Thymus (tissue), 14 donors: ENCODE data around the gene C11orf58. TPM values are rescaled to one million over a fixed set of nuclear protein-coding genes. Genes with fewer than 3 reads are reported as not detected.
A peak's percentile ranks its signal among the peaks of the same experiment; 100 is the strongest.

ENCODE experiments used
- DNase-seq, 9 donors: peaks; one replicate each; pipeline ENCODE4 v3.0.0-alpha.2; 2013; ENCODE audit warnings: low spot score in 9 of 9, low read depth in 6 of 9, missing footprints in 1 of 9
- H3K27ac ChIP-seq, 2 donors: one replicate each; pipeline ENCODE4 v1.5.1; 2013; ENCODE audit warnings: control low read depth in 1 of 2, low read depth in 1 of 2, low read length in 1 of 2, mild to moderate bottlenecking in 1 of 2, moderate library complexity in 1 of 2
- H3K27me3 ChIP-seq, 2 donors: one replicate each; pipeline ENCODE4 v1.5.1; 2013; ENCODE audit warnings: low read length in 1 of 2; ENCODE audit not compliant: control insufficient read depth in 2 of 2, insufficient read depth in 1 of 2
- H3K36me3 ChIP-seq, 2 donors: one replicate each; pipeline ENCODE4 v1.5.1; 2013; ENCODE audit warnings: low read length in 1 of 2, mild to moderate bottlenecking in 1 of 2, moderate library complexity in 1 of 2; ENCODE audit not compliant: control insufficient read depth in 2 of 2, insufficient read depth in 2 of 2
- H3K4me1 ChIP-seq, 2 donors: one replicate each; pipeline ENCODE4 v1.5.1; 2013; ENCODE audit warnings: low read length in 2 of 2; ENCODE audit not compliant: control insufficient read depth in 2 of 2, insufficient read depth in 2 of 2
- H3K4me3 ChIP-seq, 2 donors: one replicate each; pipeline ENCODE4 v1.5.1; 2013; ENCODE audit warnings: low read length in 2 of 2, control low read depth in 1 of 2, mild to moderate bottlenecking in 1 of 2
- H3K9me3 ChIP-seq, 2 donors: one replicate each; pipeline ENCODE4 v1.5.1; 2013; ENCODE audit warnings: low read length in 1 of 2, mild to moderate bottlenecking in 1 of 2; ENCODE audit not compliant: control insufficient read depth in 2 of 2, insufficient read depth in 1 of 2
- WGBS: extraction: QIAGEN DNeasy Blood & Tissue Kit; methylation state at CpG from one replicate; pipeline ENCODE4 v1.1.7; 2013; 5-methylcytosine and 5-hydroxymethylcytosine counted together
- long read RNA-seq, 10 donors: transcript quantifications; one replicate each; lab custom pipeline, GENCODE V29; 2026
- polyA plus RNA-seq: library from polyadenylated mRNA; stranded (reverse); fragments of 200-250 nt; gene quantifications from one replicate; pipeline ENCODE4 v1.2.3, GENCODE V29; 2013
- total RNA-seq: library from RNA; stranded (reverse); fragments of 120-200 nt; gene quantifications from one replicate; pipeline ENCODE4 v1.2.4, GENCODE V29; 2013
- donor health status: healthy.

Gene C11orf58
- 212 TPM for total RNA-seq
- 179 TPM for polyA plus RNA-seq
- long read RNA-seq, donor 1, transcript C11orf58-201 (5 exons, 2,049 nt): major isoform, 20 of 25 reads
- long read RNA-seq, donor 1, partial matches to known transcripts: 0 of 25 reads
- long read RNA-seq, donor 1, other reads (novel, unspliced or antisense): 0 of 25 reads
- long read RNA-seq, donor 2: 0 reads
- long read RNA-seq, donor 3, full-length matches to known transcripts: 343 of 436 reads
- long read RNA-seq, donor 3, partial matches to known transcripts: 61 of 436 reads
- long read RNA-seq, donor 3, other reads (novel, unspliced or antisense): 32 of 436 reads
- long read RNA-seq, donor 4, full-length matches to known transcripts: 114 of 185 reads
- long read RNA-seq, donor 4, partial matches to known transcripts: 71 of 185 reads
- long read RNA-seq, donor 4, other reads (novel, unspliced or antisense): 0 of 185 reads
- long read RNA-seq, donor 5, full-length matches to known transcripts: 354 of 549 reads
- long read RNA-seq, donor 5, partial matches to known transcripts: 160 of 549 reads
- long read RNA-seq, donor 5, other reads (novel, unspliced or antisense): 35 of 549 reads
- long read RNA-seq, donor 6, full-length matches to known transcripts: 213 of 241 reads
- long read RNA-seq, donor 6, partial matches to known transcripts: 22 of 241 reads
- long read RNA-seq, donor 6, other reads (novel, unspliced or antisense): 6 of 241 reads
- long read RNA-seq, donor 7, full-length matches to known transcripts: 207 of 254 reads
- long read RNA-seq, donor 7, partial matches to known transcripts: 29 of 254 reads
- long read RNA-seq, donor 7, other reads (novel, unspliced or antisense): 18 of 254 reads
- long read RNA-seq, donor 8, transcript C11orf58-206 (3 exons, 762 nt): minor isoform, 16 of 102 reads
- long read RNA-seq, donor 8, transcript C11orf58-201 (5 exons, 2,049 nt): major isoform, 71 of 102 reads
- long read RNA-seq, donor 8, partial matches to known transcripts: 13 of 102 reads
- long read RNA-seq, donor 8, other reads (novel, unspliced or antisense): 0 of 102 reads
- long read RNA-seq, donor 9, full-length matches to known transcripts: 126 of 173 reads
- long read RNA-seq, donor 9, partial matches to known transcripts: 47 of 173 reads
- long read RNA-seq, donor 9, other reads (novel, unspliced or antisense): 0 of 173 reads
- long read RNA-seq, donor 10, full-length matches to known transcripts: 141 of 203 reads
- long read RNA-seq, donor 10, partial matches to known transcripts: 49 of 203 reads
- long read RNA-seq, donor 10, other reads (novel, unspliced or antisense): 13 of 203 reads

GRCh38 chr11:16738193-16738946 lies at the start of gene C11orf58:
C11orf58 (plus strand) TSS chr11:16738647; CDS start chr11:16738779, 132 bp downstream.
- peak; percentile 93 to 99 (median 97) for DNase-seq
- Histone ChIP-seq H3K36me3 (peaks cover 4 to 9% of the 10 kb centered on the region in 2 donors), H3K9me3 (no peaks in the 10 kb centered on the region), H3K27ac (peak within 1 kb of the TSS; percentile 95 to 97), H3K27me3 (no peaks in the 10 kb centered on the region), H3K4me1 (peaks cover 7 to 12% of the 10 kb centered on the region in 2 donors), H3K4me3 (peak within 1 kb of the TSS; percentile 90 to 93)
- under 1% methylated on average over 47 of the region's 47 CpGs for WGBS

GRCh38 chr11:16690086-16690485 lies 48.4 kb upstream of the C11orf58 start:
- Histone ChIP-seq H3K27me3 (no peaks in the 10 kb centered on the region), H3K4me1 (no peaks in the 10 kb centered on the region), H3K4me3 (no peak overlapping the region), H3K27ac (no peak overlapping the region), H3K36me3 (no peaks in the 10 kb centered on the region), H3K9me3 (no peaks in the 10 kb centered on the region)
- no peak for DNase-seq
- 85% methylated on average over 1 of the region's 1 CpG for WGBS

DNA sequence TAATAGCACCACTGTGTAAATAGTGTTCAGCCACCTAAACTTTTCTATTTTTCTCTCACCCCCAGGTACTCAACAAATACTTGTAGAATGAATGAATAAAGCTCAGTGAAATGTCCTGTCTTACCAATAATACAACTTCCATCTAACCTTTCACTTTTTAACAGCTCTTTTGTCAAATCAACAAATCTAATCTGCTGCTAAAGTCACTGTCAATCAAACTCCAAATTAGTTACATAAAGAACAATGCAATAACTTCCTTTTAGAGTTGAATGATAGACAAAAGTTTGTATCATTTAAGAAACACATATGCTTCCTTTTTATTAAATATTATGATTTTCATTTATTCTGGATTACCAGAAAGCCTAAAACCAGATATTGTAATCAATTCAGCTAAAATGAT lies 34.7 kb upstream of the C11orf58 start:
- DNase-seq: no peak
- no peak overlapping the region for H3K27ac ChIP-seq
- H3K9me3 ChIP-seq: no peaks in the 10 kb centered on the region
- no peaks in the 10 kb centered on the region for H3K4me1 ChIP-seq
- no peaks in the 10 kb centered on the region for H3K27me3 ChIP-seq
- no peaks in the 10 kb centered on the region for H3K36me3 ChIP-seq
- H3K4me3 ChIP-seq: no peak overlapping the region

GRCh38 chr11:16713594-16713993 lies 24.9 kb upstream of the C11orf58 start:
- H3K9me3 ChIP-seq: no peaks in the 10 kb centered on the region
- H3K27me3 ChIP-seq: peaks cover 0 to 2% of the 10 kb centered on the region in 2 donors
- no peak overlapping the region for H3K4me3 ChIP-seq
- no peak overlapping the region for H3K27ac ChIP-seq
- H3K4me1 ChIP-seq: no peaks in the 10 kb centered on the region
- H3K36me3 ChIP-seq: no peaks in the 10 kb centered on the region
- 74% methylated on average over 1 of the region's 1 CpG for WGBS
- DNase-seq: no peak

DNA sequence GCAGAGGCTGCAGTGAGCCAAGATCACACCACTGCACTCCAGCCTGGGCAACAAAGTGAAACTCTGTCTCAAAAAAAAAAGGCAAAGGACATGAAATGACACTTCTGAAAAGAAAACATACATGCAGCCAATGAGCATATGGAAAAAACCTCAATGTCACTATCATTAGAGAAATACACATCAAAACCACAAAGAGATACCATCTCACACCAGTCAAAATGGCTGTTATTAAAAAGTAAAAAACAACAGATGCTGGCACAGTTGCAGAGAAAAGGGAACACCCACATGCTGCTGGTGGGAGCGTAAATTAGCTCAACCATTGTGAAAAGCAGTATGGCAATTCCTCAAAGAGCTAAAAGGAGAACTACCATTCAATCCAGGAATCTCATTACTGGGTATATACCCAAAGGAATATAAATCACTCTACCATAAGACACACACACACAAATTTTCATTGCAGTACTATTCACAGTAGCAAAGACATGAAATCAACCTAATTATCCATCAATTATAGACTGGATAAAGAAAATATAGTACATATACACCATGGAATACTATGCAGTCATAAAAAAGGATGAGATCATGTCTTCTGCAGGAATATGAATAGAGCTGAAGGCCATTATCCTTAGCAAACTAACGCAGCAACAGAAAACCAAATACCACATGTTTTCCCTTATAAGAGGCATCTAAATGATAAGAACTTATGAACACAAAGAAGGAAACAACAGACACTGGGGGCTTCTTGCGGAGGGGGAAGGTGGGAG lies 15.7 kb upstream of the C11orf58 start:
- Histone ChIP-seq H3K4me1 (no peaks in the 10 kb centered on the region), H3K27me3 (no peaks in the 10 kb centered on the region), H3K27ac (no peak overlapping the region), H3K9me3 (no peaks in the 10 kb centered on the region), H3K36me3 (no peaks in the 10 kb centered on the region), H3K4me3 (no peak overlapping the region)
- WGBS: 92% methylated on average over 3 of the region's 3 CpGs
- DNase-seq: no peak

DNA sequence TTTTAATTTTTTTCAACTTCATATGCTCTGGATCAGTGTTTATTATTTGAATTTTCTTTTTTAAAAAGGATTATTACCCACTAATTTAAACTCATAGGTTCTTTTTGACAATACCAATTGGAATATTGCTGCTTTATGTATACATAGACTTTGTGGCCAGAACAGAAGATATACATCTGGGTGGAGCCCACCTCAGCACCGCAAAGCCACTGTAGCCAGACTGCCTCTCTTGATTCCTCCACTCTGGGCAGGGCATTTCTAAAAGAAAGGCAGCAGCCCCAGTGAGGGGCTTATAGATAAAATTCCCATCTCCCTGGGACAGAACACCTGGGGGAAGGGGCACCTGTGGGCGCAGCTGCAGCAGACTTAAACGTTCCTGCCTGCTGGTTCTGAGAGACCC lies 10.6 kb upstream of the C11orf58 start:
- DNase-seq: no peak
- H3K4me3 ChIP-seq: no peak overlapping the region
- H3K27me3 ChIP-seq: no peaks in the 10 kb centered on the region
- no peaks in the 10 kb centered on the region for H3K36me3 ChIP-seq
- no peaks in the 10 kb centered on the region for H3K4me1 ChIP-seq
- 95% methylated on average over 3 of the region's 3 CpGs for WGBS
- H3K27ac ChIP-seq: no peak overlapping the region
- no peaks in the 10 kb centered on the region for H3K9me3 ChIP-seq

DNA sequence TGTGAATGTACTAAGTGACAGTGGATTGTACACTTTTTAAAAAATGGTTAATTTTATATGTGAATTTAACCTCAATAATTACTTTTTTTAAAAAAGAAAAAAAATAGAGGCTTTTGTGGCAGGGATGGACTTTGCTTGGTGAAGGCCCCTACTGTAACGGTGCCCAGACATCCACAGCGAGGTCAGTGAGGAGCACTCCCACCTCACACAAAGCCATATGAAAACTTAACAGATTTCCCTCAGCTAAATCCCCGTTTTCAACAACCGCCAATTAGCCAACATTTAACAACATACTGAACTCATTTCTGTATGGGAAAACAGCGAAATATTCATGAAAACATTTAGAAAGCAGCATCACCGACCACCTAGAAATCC lies 642 bp upstream of the C11orf58 start:
- H3K4me1 ChIP-seq: peaks cover 7 to 12% of the 10 kb centered on the region in 2 donors
- DNase-seq: no peak
- H3K4me3 ChIP-seq: peak overlapping the region; percentile 90 to 93
- peaks cover 4 to 9% of the 10 kb centered on the region in 2 donors for H3K36me3 ChIP-seq
- H3K9me3 ChIP-seq: no peaks in the 10 kb centered on the region
- peak overlapping the region; percentile 95 to 97 for H3K27ac ChIP-seq
- H3K27me3 ChIP-seq: no peaks in the 10 kb centered on the region
- WGBS: under 1% methylated on average over 6 of the region's 6 CpGs
